T-cell (primary cell): ENCODE results near the gene RSL24D1. TPM values are rescaled to one million over a fixed set of nuclear protein-coding genes. Genes with fewer than 3 reads are reported as not detected.

Experiments
- ATAC-seq, 4 experiments: fragments of 200-7000 bp in 3 of 4; fragments of 150-1000 bp in 1 of 4; cut with Tn5 transposase; replicated peaks in 1 of 4; 1 replicate in 3 of 4; 2 replicates in 1 of 4; pipeline ENCODE4 v1.10.0; 2021; ENCODE audit warnings: moderate library complexity in 3 of 4, mild to moderate bottlenecking in 2 of 4, moderate number of reproducible peaks in 1 of 4
- CTCF ChIA-PET, 2 donors: fragments of 300-600 bp; sonication (Branson Sonifier 250); formaldehyde crosslinking; loops; one replicate each; lab custom pipeline; 2022; ENCODE audit warnings: antibody characterized with exemption in 2 of 2; lab: Charles Lee
- POLR2A ChIA-PET, 2 donors: fragments of 300-600 bp; sonication (Branson Sonifier 250); formaldehyde crosslinking; loops; one replicate each; lab custom pipeline; 2022; ENCODE audit warnings: antibody characterized with exemption in 2 of 2; lab: Charles Lee
- DNase-seq, 35 experiments: peaks; one replicate each; pipeline versions ENCODE4 v3.0.0 to v3.0.0-alpha.2; 2013 to 2023
- H3K27ac ChIP-seq: one replicate; pipeline ENCODE4 v1.5.1; 2013; ENCODE audit warnings: low read length
- H3K27me3 ChIP-seq, 2 experiments: replicated peaks in 1 of 2; 1 replicate in 1 of 2; 2 replicates in 1 of 2; pipeline versions ENCODE4 v1.6.1 to v1.7.0; 2013; ENCODE audit warnings: low read length in 1 of 2, mixed read lengths in 1 of 2; ENCODE audit not compliant: control insufficient read depth in 2 of 2, insufficient read depth in 2 of 2; ENCODE audit errors: extremely low read depth in 1 of 2
- H3K36me3 ChIP-seq, 2 donors: 1 replicate in 1 of 2; 2 replicates in 1 of 2; pipeline versions ENCODE4 v1.6.1 to v1.7.0; 2013; ENCODE audit warnings: low read length in 1 of 2; ENCODE audit not compliant: control insufficient read depth in 2 of 2, insufficient read depth in 1 of 2; ENCODE audit errors: extremely low read depth in 1 of 2
- H3K4me1 ChIP-seq, 2 experiments: 1 replicate in 1 of 2; 2 replicates in 1 of 2; pipeline versions ENCODE4 v1.6.1 to v1.7.0; 2013; ENCODE audit warnings: low read length in 2 of 2, mixed read lengths in 1 of 2; ENCODE audit not compliant: insufficient read depth in 2 of 2, control insufficient read depth in 1 of 2; ENCODE audit errors: extremely low read depth in 1 of 2
- H3K4me3 ChIP-seq, 2 donors: 1 replicate in 1 of 2; 2 replicates in 1 of 2; pipeline versions ENCODE4 v1.5.1 to v1.7.0; 2013; ENCODE audit warnings: mild to moderate bottlenecking in 2 of 2, low read length in 1 of 2, moderate library complexity in 1 of 2; ENCODE audit not compliant: control insufficient read depth in 1 of 2; ENCODE audit errors: extremely low read depth in 1 of 2
- H3K9me3 ChIP-seq: 2 replicates; pipeline ENCODE4 v1.7.0; 2013
- H3K27ac Mint-ChIP-seq, 2 donors: one replicate each; pipeline ENCODE4 v1.8.0; 2020 to 2021; ENCODE audit warnings: mild to moderate bottlenecking in 2 of 2, mixed read lengths in 2 of 2
- H3K27me3 Mint-ChIP-seq, 2 donors: one replicate each; pipeline ENCODE4 v1.8.0; 2021 to 2022; ENCODE audit warnings: mixed read lengths in 2 of 2
- H3K36me3 Mint-ChIP-seq: one replicate; pipeline ENCODE4 v1.8.0; 2021; ENCODE audit warnings: mixed read lengths
- H3K4me1 Mint-ChIP-seq, 3 donors: one replicate each; pipeline ENCODE4 v1.8.0; 2020 to 2022; ENCODE audit warnings: mixed read lengths in 3 of 3, mild to moderate bottlenecking in 1 of 3
- H3K4me3 Mint-ChIP-seq, 3 donors: one replicate each; pipeline ENCODE4 v1.8.0; 2020 to 2022; ENCODE audit warnings: mild to moderate bottlenecking in 3 of 3, mixed read lengths in 3 of 3, moderate library complexity in 3 of 3
- H3K9me3 Mint-ChIP-seq, 3 donors: one replicate each; pipeline ENCODE4 v1.8.0; 2020 to 2022; ENCODE audit warnings: mixed read lengths in 3 of 3
- WGBS: methylation state at CpG from one replicate; pipeline ENCODE4 v1.1.5; 2013; ENCODE audit warnings: missing lambda C conversion rate; ENCODE audit not compliant: insufficient coverage; 5-methylcytosine and 5-hydroxymethylcytosine counted together
- total RNA-seq, 35 experiments: library from RNA in 6 of 35; stranded (reverse) in 6 of 35; fragments of 120-200 nt in 1 of 35; gene quantifications; one replicate each; pipeline versions ENCODE4 v1.2.1 to v1.2.4 and lab custom pipeline; 2013 to 2026

RSL24D1 gene
- 100 to 1,000 TPM in 3 of 5 donors, 10 to 100 TPM in 2; 88.9 to 133 (median 108) TPM for total RNA-seq
- 140 TPM for total RNA-seq (2013)
- total RNA-seq (lab: John Stamatoyannopoulos, UW) = 116 to 539 (median 197) reads per million in 29 experiments

- under 1% methylated on average over 58 of the region's 62 CpGs for WGBS
- H3K9me3 Mint-ChIP-seq = peaks cover 0 to 7% (median 5%) of the 10 kb centered on the region in 3 donors
- peaks cover 4 to 7% of the 10 kb centered on the region in 2 donors for H3K36me3 ChIP-seq
- peak within 1 kb of the TSS; percentile 60 to 99 for H3K4me3 ChIP-seq
- ATAC-seq = peak; percentile 97 to 98 (median 98)
- no peak within 1 kb of the TSS for H3K4me3 Mint-ChIP-seq
- H3K27me3 Mint-ChIP-seq = no peaks in the 10 kb centered on the region
- H3K9me3 ChIP-seq = no peaks in the 10 kb centered on the region
- peaks cover 10% of the 10 kb centered on the region for H3K36me3 Mint-ChIP-seq
- peaks cover 6 to 39% of the 10 kb centered on the region in 2 experiments for H3K4me1 ChIP-seq
- H3K4me1 Mint-ChIP-seq = peaks cover 0 to 28% (median 21%) of the 10 kb centered on the region in 3 donors
- H3K27ac Mint-ChIP-seq = no peak within 1 kb of the TSS
- DNase-seq = peak; percentile 88 to 99 (median 97)
- peak within 1 kb of the TSS; percentile 78 for H3K27ac ChIP-seq
- H3K27me3 ChIP-seq = no peaks in the 10 kb centered on the region
- ChIA-PET CTCF (interaction anchor here (0.5 to 2.2 kb wide), 8 partner anchors 12 to 122 kb away, joined by 3 to 12 read pairs (median 3); partner anchors contain the start of genes PIGB (in 1 of the 2) and PIGBOS1 (in 1 of the 2)), POLR2A (interaction anchor here (0.6 to 1.5 kb wide), 8 partner anchors 13 to 308 kb away, joined by 3 to 10 read pairs (median 5); partner anchors contain the start of genes CCPG1 (in 2 of the 2), PIERCE2 (in 2 of the 2), PIGB (in 1 of the 2) and PIGBOS1 (in 1 of the 2))
These were observed at the start of gene RSL24D1 for GRCh38 chr15:55196458-55197361. Gene RSL24D1 (minus strand): TSS chr15:55196941. CDS start chr15:55196890, 51 bp downstream.

DNA sequence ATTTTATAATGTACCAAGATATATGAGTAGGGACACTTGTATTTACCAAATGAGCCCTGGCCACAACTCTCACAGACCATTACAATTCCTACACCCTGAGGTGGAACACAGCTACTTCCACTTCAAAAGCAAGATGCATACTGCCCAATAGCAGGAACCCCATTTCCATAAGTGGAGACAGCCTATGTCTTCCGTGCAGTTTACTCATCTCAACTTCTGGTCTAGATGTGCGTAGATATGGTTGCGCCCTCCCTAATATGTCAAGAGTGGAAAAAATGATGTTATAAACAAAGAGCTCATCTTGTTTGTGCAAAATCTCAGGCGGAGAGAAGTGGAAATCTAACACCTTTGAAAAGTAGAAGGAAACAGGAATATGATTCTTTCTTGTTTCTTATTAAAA is 48.3 kb upstream of the RSL24D1 start:
- H3K27ac Mint-ChIP-seq = peak overlapping the region; percentile 8 to 18
- no CpG with 5 or more reads among the region's 4 CpGs for WGBS
- no peaks in the 10 kb centered on the region for H3K27me3 Mint-ChIP-seq
- no peak overlapping the region for H3K4me3 Mint-ChIP-seq
- ChIA-PET POLR2A (interaction anchor here in 1 of 2 donors (0.5 kb wide), 1 partner anchor 8 kb away, joined by 3 read pairs; no protein-coding TSS in a partner anchor), CTCF (no interaction called here)
- peaks cover 38 to 60% (median 50%) of the 10 kb centered on the region in 3 donors for H3K4me1 Mint-ChIP-seq
- no peaks in the 10 kb centered on the region for H3K27me3 ChIP-seq
- DNase-seq (peak in 1 of 35 experiments; percentile 30), ATAC-seq (no peak)
- peaks cover 12% of the 10 kb centered on the region for H3K36me3 Mint-ChIP-seq
- H3K9me3 ChIP-seq = no peaks in the 10 kb centered on the region
- H3K4me3 ChIP-seq = no peak overlapping the region
- peaks cover 8 to 18% of the 10 kb centered on the region in 2 experiments for H3K4me1 ChIP-seq
- H3K27ac ChIP-seq = no peak overlapping the region
- peaks cover 0 to 3% of the 10 kb centered on the region in 2 donors for H3K36me3 ChIP-seq
- H3K9me3 Mint-ChIP-seq = no peaks in the 10 kb centered on the region

GRCh38 chr15:55241891-55242290 is 45.1 kb upstream of the RSL24D1 start:
- H3K27ac ChIP-seq = no peak overlapping the region
- no peaks in the 10 kb centered on the region for H3K9me3 ChIP-seq
- POLR2A ChIA-PET = no interaction called here
- peaks cover 0 to 3% of the 10 kb centered on the region in 2 donors for H3K36me3 ChIP-seq
- no peaks in the 10 kb centered on the region for H3K9me3 Mint-ChIP-seq
- ATAC-seq = no peak
- no peak overlapping the region for H3K27ac Mint-ChIP-seq
- H3K36me3 Mint-ChIP-seq = peaks cover 15% of the 10 kb centered on the region
- H3K27me3 Mint-ChIP-seq = no peaks in the 10 kb centered on the region
- H3K4me1 Mint-ChIP-seq = peaks cover 33 to 58% (median 51%) of the 10 kb centered on the region in 3 donors
- WGBS = no CpG with 5 or more reads among the region's 1 CpG
- H3K4me3 Mint-ChIP-seq = no peak overlapping the region
- H3K27me3 ChIP-seq = no peaks in the 10 kb centered on the region
- no peak for DNase-seq
- CTCF ChIA-PET = interaction anchor here in 1 of 2 donors (0.7 kb wide), 1 partner anchor 10 kb away, joined by 6 read pairs; no protein-coding TSS in a partner anchor
- peaks cover 6 to 7% of the 10 kb centered on the region in 2 experiments for H3K4me1 ChIP-seq
- H3K4me3 ChIP-seq = no peak overlapping the region

DNA sequence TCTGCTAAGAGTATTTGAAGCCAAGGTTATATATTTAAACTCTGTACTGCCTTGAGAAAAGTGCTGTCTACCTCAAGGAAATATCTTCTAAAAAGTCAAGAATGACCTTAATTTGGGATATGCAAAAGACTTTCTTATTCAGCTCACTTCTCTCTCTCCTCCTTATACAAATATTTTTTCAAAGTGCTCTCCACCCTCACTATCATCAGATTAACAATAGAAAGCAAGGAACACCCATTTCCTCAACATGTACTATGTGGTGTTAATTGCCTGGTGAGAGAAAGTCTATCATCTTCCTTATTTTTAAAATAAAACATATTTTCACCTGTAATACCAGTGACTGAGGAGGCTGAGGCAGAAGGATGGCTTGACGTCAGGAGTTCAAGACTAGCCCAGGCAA is 44.4 kb upstream of the RSL24D1 start:
- H3K27me3 ChIP-seq = no peaks in the 10 kb centered on the region
- ChIA-PET CTCF (interaction anchor here (0.7 to 1.1 kb wide), 3 partner anchors 9 to 50 kb away, joined by 3 to 6 read pairs (median 3); no protein-coding TSS in a partner anchor), POLR2A (interaction anchor here in 1 of 2 donors (0.6 kb wide), 1 partner anchor 576 kb away, joined by 4 read pairs; no protein-coding TSS in a partner anchor)
- Mint-ChIP-seq H3K9me3 (no peaks in the 10 kb centered on the region), H3K4me1 (peaks cover 33 to 52% (median 45%) of the 10 kb centered on the region in 3 donors), H3K27me3 (no peaks in the 10 kb centered on the region), H3K27ac (no peak overlapping the region), H3K36me3 (peaks cover 13% of the 10 kb centered on the region), H3K4me3 (no peak overlapping the region)
- no peak overlapping the region for H3K4me3 ChIP-seq
- H3K27ac ChIP-seq = no peak overlapping the region
- WGBS = no CpG with 5 or more reads among the region's 1 CpG
- DNase-seq = no peak
- ATAC-seq = no peak
- H3K36me3 ChIP-seq = peaks cover 0 to 3% of the 10 kb centered on the region in 2 donors
- H3K4me1 ChIP-seq = peaks cover 6 to 7% of the 10 kb centered on the region in 2 experiments
- no peaks in the 10 kb centered on the region for H3K9me3 ChIP-seq

GRCh38 chr15:55240125-55240760 is 43.5 kb upstream of the RSL24D1 start:
- H3K4me1 Mint-ChIP-seq = peaks cover 32 to 48% (median 47%) of the 10 kb centered on the region in 3 donors
- Histone ChIP-seq H3K4me3 (no peak overlapping the region), H3K36me3 (no peaks in the 10 kb centered on the region), H3K9me3 (no peaks in the 10 kb centered on the region), H3K27ac (no peak overlapping the region), H3K27me3 (no peaks in the 10 kb centered on the region), H3K4me1 (peaks cover 6 to 7% of the 10 kb centered on the region in 2 experiments)
- POLR2A ChIA-PET = no interaction called here
- H3K27ac Mint-ChIP-seq = peak overlapping the region in 1 of 2 donors; percentile 78
- peak in 2 of 35 experiments; percentile 32 to 47 for DNase-seq
- ATAC-seq = peak; percentile 37 to 64 (median 56)
- H3K9me3 Mint-ChIP-seq = no peaks in the 10 kb centered on the region
- no peaks in the 10 kb centered on the region for H3K27me3 Mint-ChIP-seq
- 0% methylated on average over 1 of the region's 3 CpGs for WGBS
- no peak overlapping the region for H3K4me3 Mint-ChIP-seq
- peaks cover 13% of the 10 kb centered on the region for H3K36me3 Mint-ChIP-seq
- CTCF ChIA-PET = interaction anchor here (1.0 to 1.1 kb wide), 2 partner anchors 9 to 51 kb away, joined by 3 read pairs; no protein-coding TSS in a partner anchor
